Smooth muscle cell (in vitro differentiated cells): Measurements from ENCODE around the gene PNPLA8. TPM values are rescaled to one million over a fixed set of nuclear protein-coding genes. Genes with fewer than 3 reads are reported as not detected.
"Not testable (repeated sequence)": the region's sequence is repeated elsewhere in the genome, so short reads cannot be mapped to it uniquely, and the experiment has no call there.

Experiments used
- DNase-seq: peaks from one replicate; lab custom pipeline; 2025; ENCODE audit not compliant: unreplicated experiment; lab: John Stamatoyannopoulos, UW
- H2AFZ ChIP-seq: fragments of 200-600 bp; sonication (generic); 2 replicates; pipeline ENCODE4 v1.6.0; 2016; ENCODE audit warnings: antibody characterized with exemption, low read depth, mild to moderate bottlenecking
- H3F3A ChIP-seq: fragments of 200-600 bp; sonication (generic); 2 replicates; pipeline ENCODE4 v1.6.0; 2017; ENCODE audit warnings: antibody characterized with exemption, low read depth
- H3K27ac ChIP-seq: fragments of 200-600 bp; sonication (generic); 2 replicates; pipeline ENCODE4 v1.5.1; 2016; ENCODE audit warnings: low read depth, mild to moderate bottlenecking
- H3K27me3 ChIP-seq: fragments of 200-600 bp; sonication (generic); 2 replicates; pipeline ENCODE4 v1.6.1; 2016; ENCODE audit warnings: low read depth, mild to moderate bottlenecking
- H3K36me3 ChIP-seq: fragments of 200-600 bp; sonication (generic); 2 replicates; pipeline ENCODE4 v1.5.1; 2016; ENCODE audit warnings: low read depth
- H3K4me1 ChIP-seq: fragments of 200-600 bp; sonication (generic); 2 replicates; pipeline ENCODE4 v1.5.1; 2016; ENCODE audit warnings: low read depth
- H3K4me2 ChIP-seq: fragments of 200-600 bp; sonication (generic); 2 replicates; pipeline ENCODE4 v1.6.0; 2016; ENCODE audit warnings: mild to moderate bottlenecking
- H3K4me3 ChIP-seq: fragments of 200-600 bp; sonication (generic); 2 replicates; pipeline ENCODE4 v1.5.1; 2016; ENCODE audit warnings: mild to moderate bottlenecking
- H3K79me2 ChIP-seq: fragments of 200-600 bp; sonication (generic); 2 replicates; pipeline ENCODE4 v1.6.0; 2016; ENCODE audit warnings: low read depth, mild to moderate bottlenecking
- H3K9ac ChIP-seq: fragments of 200-600 bp; sonication (generic); 2 replicates; pipeline ENCODE4 v1.6.0; 2016; ENCODE audit warnings: low read depth
- H3K9me3 ChIP-seq: fragments of 200-600 bp; sonication (generic); replicated peaks from 2 replicates; pipeline ENCODE4 v1.5.1; 2016; ENCODE audit warnings: low read depth
- H4K20me1 ChIP-seq: fragments of 200-600 bp; sonication (generic); 2 replicates; pipeline ENCODE4 v1.6.0; 2016; ENCODE audit warnings: low read depth
- WGBS: methylation state at CpG from one replicate; pipeline ENCODE4 v1.1.7; 2016; ENCODE audit warnings: low lambda C conversion rate; 5-methylcytosine and 5-hydroxymethylcytosine counted together
- polyA plus RNA-seq: library from polyadenylated mRNA; unstranded; fragments of >200 nt; fragmentation: Nextera tagmentation; extraction: Ambion mirVana; gene quantifications from 2 replicates; pipeline ENCODE4 v1.2.1, GENCODE V29; 2016
- total RNA-seq: library from RNA; depleted of rRNA; stranded (reverse); fragments of >200 nt; gene quantifications from 2 replicates; pipeline ENCODE4 v1.2.3, GENCODE V29; 2014
- TF ChIP-seq, protein P1 (sequence below): fragments of 200-600 bp; sonication (generic); IDR thresholded peaks from 2 replicates; pipeline ENCODE4 v1.5.1; 2017; ENCODE audit warnings: borderline replicate concordance, mild to moderate bottlenecking, antibody characterized with exemption; ENCODE audit not compliant: insufficient read depth, poor library complexity, severe bottlenecking

Gene PNPLA8
- total and polyA plus RNA-seq, 2 experiments from 2014 or later, result 18.6 to 52.5 TPM

DNA sequence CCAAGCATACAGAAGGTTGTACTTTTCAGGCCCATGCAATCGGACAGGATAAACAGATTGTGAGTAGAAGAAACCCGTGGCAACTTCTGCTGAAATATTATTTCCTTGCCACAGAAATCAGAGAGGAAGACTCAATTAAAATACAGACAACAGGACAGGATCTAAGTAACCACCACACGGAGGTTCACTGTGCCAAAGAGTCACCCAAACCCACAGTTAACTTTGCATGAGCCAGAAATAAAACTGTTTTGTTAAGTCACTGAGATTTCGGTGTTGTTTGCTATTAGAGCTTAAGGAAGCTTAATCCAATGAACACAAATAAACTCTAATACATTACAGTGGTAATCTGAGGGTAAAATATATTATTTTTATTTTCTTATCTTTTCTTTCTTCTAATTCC, 14.0 kb downstream of the PNPLA8 start:
- H3K4me2 ChIP-seq, result no peak overlapping the region
- peaks cover 30% of the 10 kb centered on the region for H3K79me2 ChIP-seq
- no peak overlapping the region for H2AFZ ChIP-seq
- H3K9me3 ChIP-seq, result no peaks in the 10 kb centered on the region
- peaks cover 38% of the 10 kb centered on the region for H3K36me3 ChIP-seq
- H3K4me3 ChIP-seq, result no peak overlapping the region
- TF ChIP-seq, protein P1, sequence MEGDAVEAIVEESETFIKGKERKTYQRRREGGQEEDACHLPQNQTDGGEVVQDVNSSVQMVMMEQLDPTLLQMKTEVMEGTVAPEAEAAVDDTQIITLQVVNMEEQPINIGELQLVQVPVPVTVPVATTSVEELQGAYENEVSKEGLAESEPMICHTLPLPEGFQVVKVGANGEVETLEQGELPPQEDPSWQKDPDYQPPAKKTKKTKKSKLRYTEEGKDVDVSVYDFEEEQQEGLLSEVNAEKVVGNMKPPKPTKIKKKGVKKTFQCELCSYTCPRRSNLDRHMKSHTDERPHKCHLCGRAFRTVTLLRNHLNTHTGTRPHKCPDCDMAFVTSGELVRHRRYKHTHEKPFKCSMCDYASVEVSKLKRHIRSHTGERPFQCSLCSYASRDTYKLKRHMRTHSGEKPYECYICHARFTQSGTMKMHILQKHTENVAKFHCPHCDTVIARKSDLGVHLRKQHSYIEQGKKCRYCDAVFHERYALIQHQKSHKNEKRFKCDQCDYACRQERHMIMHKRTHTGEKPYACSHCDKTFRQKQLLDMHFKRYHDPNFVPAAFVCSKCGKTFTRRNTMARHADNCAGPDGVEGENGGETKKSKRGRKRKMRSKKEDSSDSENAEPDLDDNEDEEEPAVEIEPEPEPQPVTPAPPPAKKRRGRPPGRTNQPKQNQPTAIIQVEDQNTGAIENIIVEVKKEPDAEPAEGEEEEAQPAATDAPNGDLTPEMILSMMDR, result no peak
- H3K27me3 ChIP-seq, result no peaks in the 10 kb centered on the region
- H3F3A ChIP-seq, result no peaks in the 10 kb centered on the region
- no peak overlapping the region for H3K27ac ChIP-seq
- no peak overlapping the region for H3K9ac ChIP-seq
- peaks cover 24% of the 10 kb centered on the region for H4K20me1 ChIP-seq
- WGBS, result 97% methylated on average over 4 of the region's 4 CpGs
- no peak for DNase-seq
- H3K4me1 ChIP-seq, result no peaks in the 10 kb centered on the region

DNA sequence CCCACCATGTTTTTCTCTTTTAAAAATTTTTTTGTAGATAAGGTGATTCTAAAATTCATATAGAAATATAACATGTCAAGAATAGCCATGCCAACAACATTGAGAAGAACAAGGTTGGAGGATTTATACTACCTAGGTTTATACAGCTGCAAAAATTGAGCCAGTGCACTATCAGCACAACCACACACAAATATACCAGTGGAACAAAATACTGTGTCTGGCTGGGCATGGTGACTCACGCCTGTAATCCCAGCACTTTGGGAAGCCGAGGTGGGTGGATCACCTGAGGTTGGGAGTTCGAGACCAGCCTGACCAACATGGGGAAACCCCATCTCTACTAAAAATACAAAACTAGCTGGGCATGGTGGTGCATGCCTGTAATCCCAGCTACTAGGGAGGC, 21.4 kb downstream of the PNPLA8 start:
- H2AFZ ChIP-seq, H3K4me3 ChIP-seq, H3K36me3 ChIP-seq, H3K9ac ChIP-seq, H3K4me2 ChIP-seq, H3K27me3 ChIP-seq, H3K27ac ChIP-seq, H3K4me1 ChIP-seq, DNase-seq, H3F3A ChIP-seq, H3K79me2 ChIP-seq, H3K9me3 ChIP-seq: not testable (repeated sequence)
- peaks cover 23% of the 10 kb centered on the region for H4K20me1 ChIP-seq
- 88% methylated on average over 3 of the region's 3 CpGs for WGBS

DNA sequence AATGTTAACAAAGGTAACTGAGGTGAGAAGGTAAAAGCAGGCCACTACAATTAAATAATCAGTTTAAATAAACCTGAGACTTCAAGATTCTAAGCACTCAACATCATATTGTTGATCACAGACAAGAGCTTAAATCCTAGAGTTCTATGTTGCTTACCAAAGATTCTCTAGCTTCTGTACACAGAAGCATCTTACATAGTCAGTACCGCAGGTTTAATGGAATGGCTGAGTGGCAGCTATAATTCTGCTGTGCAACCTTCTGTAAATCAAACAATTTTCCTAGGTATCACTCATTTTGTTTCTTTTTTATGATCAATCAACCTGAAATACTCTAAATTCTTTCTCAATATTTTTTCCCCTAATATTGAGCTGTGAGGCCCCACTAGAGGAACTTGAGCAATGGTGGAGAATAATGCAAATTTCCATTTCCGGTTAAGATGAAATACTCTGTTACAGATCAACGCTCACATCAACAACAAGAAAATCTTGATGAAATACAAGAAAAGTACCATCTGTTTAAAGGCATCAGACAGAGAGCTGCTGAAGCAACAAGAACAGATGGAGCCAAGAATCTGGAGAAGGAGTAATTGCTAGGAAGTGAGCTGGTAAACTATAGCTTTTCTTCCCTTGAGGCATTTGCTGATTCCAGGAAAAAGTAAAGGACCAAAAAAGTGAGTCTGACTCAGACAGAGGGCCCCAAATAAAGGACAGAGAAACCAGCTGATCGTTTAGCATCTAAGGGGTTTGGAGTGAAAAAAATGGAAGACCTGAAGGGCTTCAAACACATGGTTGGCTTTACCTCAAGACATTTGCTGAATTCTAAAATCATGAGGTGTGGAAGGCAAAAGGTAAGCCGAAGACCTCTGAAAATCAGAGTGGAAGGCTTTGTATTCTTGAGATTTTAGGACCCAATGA, 22.6 kb downstream of the PNPLA8 start:
- no peak overlapping the region for H3K9ac ChIP-seq
- no peak overlapping the region for H3K27ac ChIP-seq
- H2AFZ ChIP-seq, result no peak overlapping the region
- H3K79me2 ChIP-seq, result no peaks in the 10 kb centered on the region
- WGBS, result 92% methylated on average over 5 of the region's 5 CpGs
- no peak overlapping the region for H3K4me3 ChIP-seq
- H3K4me2 ChIP-seq, result no peak overlapping the region
- H3K36me3 ChIP-seq, result peaks cover 6% of the 10 kb centered on the region
- H3K9me3 ChIP-seq, result no peaks in the 10 kb centered on the region
- peaks cover 25% of the 10 kb centered on the region for H4K20me1 ChIP-seq
- H3F3A ChIP-seq, result no peaks in the 10 kb centered on the region
- DNase-seq, result no peak
- TF ChIP-seq, protein P1, result no peak
- H3K4me1 ChIP-seq, result no peaks in the 10 kb centered on the region
- no peaks in the 10 kb centered on the region for H3K27me3 ChIP-seq

DNA sequence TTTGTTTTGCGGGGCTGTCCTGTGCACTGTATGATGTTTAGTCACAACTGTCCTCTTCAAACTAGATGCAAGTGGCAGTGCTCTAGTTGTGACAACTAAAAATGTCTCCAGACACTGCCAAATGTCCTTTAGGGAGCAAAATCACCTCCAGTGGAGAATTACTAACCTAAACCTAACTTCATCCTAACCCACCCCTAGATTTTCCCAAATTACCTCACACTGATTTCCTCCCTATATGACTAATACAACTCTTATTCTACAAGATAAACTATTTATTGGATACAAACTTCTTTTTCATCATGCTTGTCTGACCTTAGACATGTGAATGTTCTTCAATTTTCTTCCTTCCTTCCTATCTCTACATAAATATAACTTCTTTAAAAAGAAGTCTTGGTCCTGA, 26.4 kb downstream of the PNPLA8 start:
- DNase-seq, result no peak
- Histone ChIP-seq H3K9ac (no peak overlapping the region), H3K9me3 (no peaks in the 10 kb centered on the region), H3K4me2 (no peak overlapping the region), H3K4me3 (no peak overlapping the region), H3K4me1 (no peaks in the 10 kb centered on the region), H3F3A (no peaks in the 10 kb centered on the region), H2AFZ (no peak overlapping the region), H3K36me3 (peaks cover 6% of the 10 kb centered on the region), H3K27me3 (no peaks in the 10 kb centered on the region), H3K79me2 (peaks cover 3% of the 10 kb centered on the region), H3K27ac (no peak overlapping the region), H4K20me1 (peaks cover 24% of the 10 kb centered on the region)
- TF ChIP-seq, protein P1, result no peak
- WGBS, result 96% methylated on average over 1 of the region's 1 CpG
